ENCODE results near the gene BET1L.
"Not testable (repeated sequence)": the region's sequence is repeated elsewhere in the genome, so short reads cannot be mapped to it uniquely, and the experiment has no call there.

The BET1L gene

GRCh38 chr11:241634-242033, 34.4 kb upstream of the BET1L start:
- no peak overlapping the region for H3K27ac ChIP-seq (ENCODE audit: low read depth, low read length)
- peaks cover 75% of the 10 kb centered on the region for H3K36me3 ChIP-seq (ENCODE audit: insufficient read depth, low read length)
- no peak overlapping the region for H3K4me3 ChIP-seq (ENCODE audit: low read length)
- WGBS: 92% methylated on average over 5 of the region's 5 CpGs
- H3K9ac ChIP-seq (ENCODE audit: low read depth, low read length): no peak overlapping the region
- 0 out of 2 replicates have a peak, but pooled peaks cover 6% of the 10 kb centered on the region for H3K4me1 ChIP-seq (ENCODE audit: insufficient read depth, low read length)
- H3K27me3 ChIP-seq (ENCODE audit: insufficient read depth, low read length): no peaks in the 10 kb centered on the region
- no peaks in the 10 kb centered on the region for H3K9me3 ChIP-seq (ENCODE audit: insufficient read depth, low read depth, low read length)

- 100% methylated on average over 1 of the region's 1 CpG for WGBS
- H3K36me3 ChIP-seq (ENCODE audit: insufficient read depth, low read length): peaks cover 62% of the 10 kb centered on the region
Measured at GRCh38 chr11:240315-240714, 33.1 kb upstream of the BET1L start.

DNA sequence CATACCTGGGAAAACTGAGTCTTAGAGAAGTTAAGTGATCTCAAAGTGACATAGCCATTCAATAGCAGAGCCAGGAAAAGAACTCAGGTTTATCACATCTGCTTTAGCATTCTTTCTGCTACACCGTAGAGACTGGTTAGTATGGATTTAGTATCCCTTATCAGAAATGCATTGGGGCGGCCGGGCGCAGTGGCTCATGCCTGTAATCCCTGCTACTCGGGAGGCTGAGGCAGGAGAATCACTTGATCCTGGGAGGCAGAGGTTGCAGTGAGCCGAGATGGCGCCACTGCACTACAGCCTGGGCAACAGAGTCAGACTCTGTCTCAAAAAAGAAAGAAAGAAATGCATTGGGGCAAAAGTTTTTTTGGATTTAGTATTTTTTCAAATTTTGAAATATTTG, 31.1 kb upstream of the BET1L start:
- not testable (repeated sequence) for H3K27ac ChIP-seq (ENCODE audit: low read depth, low read length); H3K4me1 ChIP-seq (ENCODE audit: insufficient read depth, low read length); H3K27me3 ChIP-seq (ENCODE audit: insufficient read depth, low read length); H3K9me3 ChIP-seq (ENCODE audit: insufficient read depth, low read depth, low read length); H3K9ac ChIP-seq (ENCODE audit: low read depth, low read length)
- Histone ChIP-seq H3K4me3 (ENCODE audit: low read length) (peak overlapping the region; percentile 83), H3K36me3 (ENCODE audit: insufficient read depth, low read length) (peaks cover 43% of the 10 kb centered on the region)
- WGBS: 92% methylated on average over 7 of the region's 7 CpGs

More at GRCh38 chr11:240315-240714, 33.1 kb upstream of the BET1L start:
- no peak overlapping the region for H3K27ac ChIP-seq (ENCODE audit: low read depth, low read length)
- no peaks in the 10 kb centered on the region for H3K9me3 ChIP-seq (ENCODE audit: insufficient read depth, low read depth, low read length)
- 0 out of 2 replicates have a peak, but pooled peaks cover 6% of the 10 kb centered on the region for H3K4me1 ChIP-seq (ENCODE audit: insufficient read depth, low read length)
- H3K27me3 ChIP-seq (ENCODE audit: insufficient read depth, low read length): no peaks in the 10 kb centered on the region
- no peak overlapping the region for H3K9ac ChIP-seq (ENCODE audit: low read depth, low read length)
- no peak overlapping the region for H3K4me3 ChIP-seq (ENCODE audit: low read length)

GRCh38 chr11:236774-237767, 29.9 kb upstream of the BET1L start, which contains the start of gene PSMD13:
PSMD13 (plus strand) TSS chr11:236976; CDS start chr11:237050, 74 bp downstream.
- Histone ChIP-seq H3K4me1 (ENCODE audit: insufficient read depth, low read length) (0 out of 2 replicates have a peak, but pooled peaks cover 6% of the 10 kb centered on the region), H3K4me3 (ENCODE audit: low read length) (peak within 1 kb of the TSS; percentile 90), H3K36me3 (ENCODE audit: insufficient read depth, low read length) (peaks cover 36% of the 10 kb centered on the region), H3K27ac (ENCODE audit: low read depth, low read length) (peak within 1 kb of the TSS; percentile 80), H3K9me3 (ENCODE audit: insufficient read depth, low read depth, low read length) (no peaks in the 10 kb centered on the region), H3K27me3 (ENCODE audit: insufficient read depth, low read length) (no peaks in the 10 kb centered on the region), H3K9ac (ENCODE audit: low read depth, low read length) (peak within 1 kb of the TSS; percentile 92)
- 2% methylated on average over 61 of the region's 62 CpGs for WGBS

- WGBS: under 1% methylated on average over 66 of the region's 70 CpGs
- Histone ChIP-seq H3K9ac (ENCODE audit: low read depth, low read length) (peak within 1 kb of the TSS; percentile 92), H3K4me3 (ENCODE audit: low read length) (peak within 1 kb of the TSS; percentile 90)
Measured at GRCh38 chr11:235997-236773, 29.0 kb upstream of the BET1L start, which contains the start of gene SIRT3. SIRT3 (minus strand) TSS chr11:236342; CDS start chr11:236328, 14 bp downstream.

DNA sequence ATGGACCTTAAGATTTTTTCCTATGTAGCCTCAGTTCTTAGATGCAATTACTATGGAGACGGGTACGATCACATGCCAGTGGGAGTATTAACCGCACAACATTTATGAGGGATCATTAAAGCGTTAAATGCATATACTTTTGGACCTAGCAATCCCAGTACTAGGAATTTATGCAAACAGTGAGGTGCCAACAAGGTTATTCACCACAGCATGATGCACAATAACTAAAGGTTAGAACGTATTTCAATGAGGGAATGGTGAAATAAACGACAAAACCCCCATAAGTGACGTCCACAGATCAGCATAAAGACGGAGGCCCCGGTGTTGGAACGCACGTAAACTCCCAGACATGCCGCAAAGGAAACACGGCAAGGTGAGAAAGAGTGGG, 28.4 kb upstream of the BET1L start:
- H3K4me3 ChIP-seq (ENCODE audit: low read length): peak overlapping the region; percentile 90
- peak overlapping the region; percentile 64; the same call in 1 of the 2 replicates for H3K27ac ChIP-seq (ENCODE audit: low read depth, low read length)
- peaks cover 22% of the 10 kb centered on the region for H3K36me3 ChIP-seq (ENCODE audit: insufficient read depth, low read length)
- no peaks in the 10 kb centered on the region for H3K9me3 ChIP-seq (ENCODE audit: insufficient read depth, low read depth, low read length)
- peak overlapping the region; percentile 92 for H3K9ac ChIP-seq (ENCODE audit: low read depth, low read length)
- 0 out of 2 replicates have a peak, but pooled peaks cover 6% of the 10 kb centered on the region for H3K4me1 ChIP-seq (ENCODE audit: insufficient read depth, low read length)
- H3K27me3 ChIP-seq (ENCODE audit: insufficient read depth, low read length): no peaks in the 10 kb centered on the region
- WGBS: 18% methylated on average over 13 of the region's 13 CpGs

More at GRCh38 chr11:235997-236773, 29.0 kb upstream of the BET1L start, which contains the start of gene SIRT3:
- Histone ChIP-seq H3K27ac (ENCODE audit: low read depth, low read length) (peak within 1 kb of the TSS; percentile 80), H3K27me3 (ENCODE audit: insufficient read depth, low read length) (no peaks in the 10 kb centered on the region), H3K36me3 (ENCODE audit: insufficient read depth, low read length) (peaks cover 27% of the 10 kb centered on the region), H3K4me1 (ENCODE audit: insufficient read depth, low read length) (0 out of 2 replicates have a peak, but pooled peaks cover 6% of the 10 kb centered on the region), H3K9me3 (ENCODE audit: insufficient read depth, low read depth, low read length) (no peaks in the 10 kb centered on the region)

- no peaks in the 10 kb centered on the region for H3K27me3 ChIP-seq (ENCODE audit: insufficient read depth, low read length)
- WGBS: 88% methylated on average over 8 of the region's 8 CpGs
- H3K9me3 ChIP-seq (ENCODE audit: insufficient read depth, low read depth, low read length): no peaks in the 10 kb centered on the region
- H3K36me3 ChIP-seq (ENCODE audit: insufficient read depth, low read length): peaks cover 18% of the 10 kb centered on the region
- no peak overlapping the region for H3K27ac ChIP-seq (ENCODE audit: low read depth, low read length)
- H3K4me1 ChIP-seq (ENCODE audit: insufficient read depth, low read length): 0 out of 2 replicates have a peak, but pooled peaks cover 6% of the 10 kb centered on the region
- peak overlapping the region; percentile 90 for H3K4me3 ChIP-seq (ENCODE audit: low read length)
- H3K9ac ChIP-seq (ENCODE audit: low read depth, low read length): peak overlapping the region; percentile 92; the same call in 1 of the 2 replicates
Measured at GRCh38 chr11:235180-235579, 28.0 kb upstream of the BET1L start.

DNA sequence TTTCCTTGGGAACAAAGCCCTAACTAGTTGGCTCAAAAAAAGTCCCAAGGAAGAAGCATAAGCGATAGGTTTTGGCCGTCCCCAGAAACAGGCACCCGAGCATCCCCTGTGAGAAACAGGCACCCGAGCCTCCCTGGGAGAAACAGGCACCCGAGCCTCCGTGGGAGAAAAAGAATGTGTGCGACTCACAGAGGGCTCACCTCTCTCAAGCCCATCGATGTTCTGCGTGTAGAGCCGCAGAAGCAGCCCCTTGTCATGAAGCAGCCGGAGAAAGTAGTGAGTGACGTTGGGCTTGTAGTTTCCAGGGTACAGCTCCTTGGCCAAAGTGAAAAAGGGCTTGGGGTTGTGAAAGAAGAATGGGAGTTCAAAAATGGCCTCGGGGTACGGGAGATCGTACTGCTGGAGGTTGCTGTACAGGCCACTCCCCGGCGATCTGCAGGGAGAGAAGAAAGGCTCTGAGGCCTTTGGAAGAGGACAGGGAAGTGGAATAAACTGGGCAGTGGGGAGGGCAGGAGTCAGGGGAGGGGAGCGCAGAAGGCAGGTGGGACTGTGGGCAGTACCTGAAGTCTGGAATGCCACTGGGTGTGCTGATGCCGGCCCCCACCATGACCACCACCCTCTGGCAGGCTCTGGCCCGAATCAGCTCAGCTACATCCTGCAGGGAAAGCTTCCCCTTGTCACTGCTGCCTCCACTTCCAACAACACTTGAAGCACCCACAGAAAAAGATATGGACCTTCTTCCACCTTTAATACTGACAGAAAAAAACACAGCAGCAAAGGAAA, 25.8 kb upstream of the BET1L start:
- Histone ChIP-seq H3K27me3 (ENCODE audit: insufficient read depth, low read length) (no peaks in the 10 kb centered on the region), H3K4me1 (ENCODE audit: insufficient read depth, low read length) (0 out of 2 replicates have a peak, but pooled peaks cover 4% of the 10 kb centered on the region), H3K9ac (ENCODE audit: low read depth, low read length) (no peak overlapping the region), H3K9me3 (ENCODE audit: insufficient read depth, low read depth, low read length) (no peaks in the 10 kb centered on the region), H3K27ac (ENCODE audit: low read depth, low read length) (no peak overlapping the region), H3K4me3 (ENCODE audit: low read length) (no peak overlapping the region), H3K36me3 (ENCODE audit: insufficient read depth, low read length) (peaks cover 4% of the 10 kb centered on the region; the same call in 1 of the 2 replicates)
- 92% methylated on average over 20 of the region's 20 CpGs for WGBS

GRCh38 chr11:230431-230830, 23.2 kb upstream of the BET1L start:
- H3K9me3 ChIP-seq (ENCODE audit: insufficient read depth, low read depth, low read length): no peaks in the 10 kb centered on the region
- no peak overlapping the region for H3K4me3 ChIP-seq (ENCODE audit: low read length)
- H3K9ac ChIP-seq (ENCODE audit: low read depth, low read length): no peak overlapping the region; the same call in 1 of the 2 replicates
- H3K27ac ChIP-seq (ENCODE audit: low read depth, low read length): no peak overlapping the region
- peaks cover 4% of the 10 kb centered on the region; the same call in 1 of the 2 replicates for H3K36me3 ChIP-seq (ENCODE audit: insufficient read depth, low read length)
- WGBS: 95% methylated on average over 10 of the region's 10 CpGs
- H3K4me1 ChIP-seq (ENCODE audit: insufficient read depth, low read length): no peaks in the 10 kb centered on the region
- no peaks in the 10 kb centered on the region for H3K27me3 ChIP-seq (ENCODE audit: insufficient read depth, low read length)

- 88% methylated on average over 5 of the region's 6 CpGs for WGBS
Measured at GRCh38 chr11:227824-228379, 20.7 kb upstream of the BET1L start.

More at GRCh38 chr11:227824-228379, 20.7 kb upstream of the BET1L start:
- Histone ChIP-seq H3K4me3 (ENCODE audit: low read length) (no peak overlapping the region), H3K9ac (ENCODE audit: low read depth, low read length) (no peak overlapping the region), H3K27me3 (ENCODE audit: insufficient read depth, low read length) (no peaks in the 10 kb centered on the region), H3K4me1 (ENCODE audit: insufficient read depth, low read length) (no peaks in the 10 kb centered on the region), H3K27ac (ENCODE audit: low read depth, low read length) (no peak overlapping the region), H3K9me3 (ENCODE audit: insufficient read depth, low read depth, low read length) (no peaks in the 10 kb centered on the region), H3K36me3 (ENCODE audit: insufficient read depth, low read length) (peaks cover 4% of the 10 kb centered on the region; the same call in 1 of the 2 replicates)
